Spleen (tissue), 11 donors: ENCODE measurements around the gene MATR3. TPM values are rescaled to one million over a fixed set of nuclear protein-coding genes. Genes with fewer than 3 reads are reported as not detected.

Experiments
- DNase-seq: peaks from one replicate; pipeline ENCODE4 v3.0.0-alpha.2; 2020
- H3K27ac ChIP-seq, 8 donors: fragments of 200-600 bp; sonication (generic) in 7 of 8; 1 replicate in 4 of 8; 2 replicates in 4 of 8; pipeline versions ENCODE4 v1.5.0 to v1.8.0; 2016 to 2021; ENCODE audit warnings: inconsistent platforms in 4 of 8, mild to moderate bottlenecking in 4 of 8, moderate library complexity in 1 of 8
- H3K27me3 ChIP-seq, 7 donors: fragments of 200-600 bp; sonication (generic) in 6 of 7; replicated peaks in 1 of 7; 1 replicate in 4 of 7; 2 replicates in 3 of 7; pipeline versions ENCODE4 v1.5.0 to v1.8.0; 2016 to 2021; ENCODE audit warnings: inconsistent platforms in 3 of 7, mild to moderate bottlenecking in 1 of 7
- H3K36me3 ChIP-seq, 6 donors: fragments of 200-600 bp; sonication (generic) in 5 of 6; 1 replicate in 4 of 6; 2 replicates in 2 of 6; pipeline versions ENCODE4 v1.5.0 to v1.8.0; 2016 to 2021; ENCODE audit warnings: inconsistent platforms in 2 of 6
- H3K4me1 ChIP-seq, 6 donors: fragments of 200-600 bp; sonication (generic) in 5 of 6; 1 replicate in 3 of 6; 2 replicates in 3 of 6; pipeline versions ENCODE4 v1.5.0 to v1.8.0; 2016 to 2021; ENCODE audit warnings: inconsistent platforms in 3 of 6
- H3K4me3 ChIP-seq, 8 donors: fragments of 200-600 bp; sonication (generic) in 7 of 8; 1 replicate in 4 of 8; 2 replicates in 4 of 8; pipeline versions ENCODE4 v1.5.0 to v1.8.0; 2016 to 2021; ENCODE audit warnings: inconsistent platforms in 4 of 8, mild to moderate bottlenecking in 4 of 8, moderate library complexity in 2 of 8
- H3K9me3 ChIP-seq, 8 donors: fragments of 200-600 bp; sonication (generic) in 7 of 8; 1 replicate in 4 of 8; 2 replicates in 4 of 8; pipeline versions ENCODE4 v1.5.0 to v1.8.0; 2016 to 2021; ENCODE audit warnings: inconsistent platforms in 4 of 8
- POLR2A ChIP-seq, 3 donors: fragments of 450-650 bp; IDR thresholded peaks; one replicate each; pipeline ENCODE4 v1.5.1; 2017; ENCODE audit warnings: antibody characterized with exemption in 3 of 3, mild to moderate bottlenecking in 1 of 3
- POLR2AphosphoS5 ChIP-seq, 3 donors: sonication (generic); formaldehyde crosslinking; IDR thresholded peaks; one replicate each; pipeline ENCODE4 v1.5.1; 2017; ENCODE audit warnings: antibody characterized with exemption in 3 of 3
- WGBS, 5 donors: extraction: QIAGEN DNeasy Blood & Tissue Kit in 3 of 5; methylation state at CpG; one replicate each; pipeline versions ENCODE4 v1.1.5 to v1.1.7; 2013 to 2018; 5-methylcytosine and 5-hydroxymethylcytosine counted together
- intact Hi-C: fragments of 100-400 bp; cut with DNase I; formaldehyde crosslinking; loops from one replicate; pipeline ENCODE4 v1.15.0; 2023; ENCODE audit warnings: low total_unique reads
- polyA plus RNA-seq, 3 donors: library from polyadenylated mRNA; stranded (reverse); fragments of 200-250 nt; gene quantifications; one replicate each; pipeline ENCODE4 v1.2.1, GENCODE V29; 2013
- total RNA-seq, 7 donors: library from RNA; depleted of rRNA in 3 of 7; stranded (reverse); fragments of >200 nt in 3 of 7; fragmentation: NEBNext Ultra II Directional in 4 of 7; extraction: Animal tissue kit (Norgen Biotek cat#: 25700) in 4 of 7; gene quantifications; one replicate each; pipeline versions ENCODE4 v1.1.0 to v1.2.1, GENCODE V29; 2016 to 2021
- TF ChIP-seq, protein P1 (sequence below), 11 experiments: fragments of 200-600 bp in 7 of 11; fragments of 450-650 bp in 4 of 11; sonication (generic) in 4 of 11; IDR thresholded peaks in 8 of 11; conservative IDR thresholded peaks in 3 of 11; 1 replicate in 7 of 11; 2 replicates in 4 of 11; pipeline versions ENCODE4 v1.4.0 to v1.8.0; 2016 to 2021; ENCODE audit warnings: antibody characterized with exemption in 11 of 11, inconsistent platforms in 4 of 11, mild to moderate bottlenecking in 1 of 11
- donor health status: healthy with polysubstance abuse.
- donor health status: DM: no; HTN: no; CAD: no; lungs with moderate emphysema.
- donor health status: DM: no; HTN: no; CAD: no.
- donor health status: Bipolar disorder and iron deficiency.
- donor health status: healthy.
- donor health status: DM: no; HTN: no; CAD: no.
- donor health status: DM: yes; HTN: yes; CAD: no.

Gene MATR3
- total and polyA plus RNA-seq, 10 donors: 114 to 251 (median 206) TPM

DNA sequence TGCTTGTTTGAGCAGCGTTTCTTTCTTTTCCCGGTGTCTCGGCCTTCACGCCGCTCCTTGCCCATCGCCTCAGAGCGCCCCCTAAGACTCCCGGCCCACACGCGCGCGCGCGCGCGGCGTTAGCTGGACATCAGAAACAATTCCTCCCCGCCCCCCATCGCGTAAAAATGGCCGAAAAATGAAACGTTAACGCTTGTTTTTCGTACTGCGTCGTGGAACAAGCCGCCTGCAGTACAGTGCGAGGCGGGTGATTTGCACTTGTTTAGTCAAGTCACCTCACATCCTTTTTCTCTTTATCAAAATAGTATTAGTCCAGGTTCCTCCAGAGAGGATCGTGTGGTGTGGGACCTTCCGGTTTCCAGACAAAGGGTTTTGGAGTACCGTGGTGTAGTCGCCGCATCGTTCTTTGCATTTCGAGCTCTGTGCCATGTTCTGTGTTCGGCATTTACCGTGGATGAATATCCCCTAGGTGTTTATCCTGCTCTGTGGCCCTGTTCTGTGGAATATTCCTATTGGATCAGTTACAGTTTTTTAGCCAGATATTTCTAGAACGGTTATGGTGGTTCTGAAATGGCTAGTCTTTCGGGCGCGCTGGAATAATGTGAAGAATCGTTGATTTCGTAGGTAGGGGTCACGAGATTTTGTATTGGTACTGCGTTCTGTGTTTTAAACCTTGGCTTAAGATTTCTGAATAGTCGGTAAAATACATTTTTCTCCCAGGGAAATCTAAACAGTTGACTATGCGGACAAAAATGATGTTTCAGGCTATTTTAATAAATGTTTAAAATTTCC, 1.0 kb downstream of the MATR3 start:
- peak overlapping the region; percentile 99 to 100 (median 100) for H3K27ac ChIP-seq
- TF ChIP-seq POLR2AphosphoS5 (IDR thresholded peaks at IDR 0.05) (peak in 1 of 3 donors; percentile 42), POLR2A (IDR thresholded peaks at IDR 0.05) (no peak)
- TF ChIP-seq, protein P1, sequence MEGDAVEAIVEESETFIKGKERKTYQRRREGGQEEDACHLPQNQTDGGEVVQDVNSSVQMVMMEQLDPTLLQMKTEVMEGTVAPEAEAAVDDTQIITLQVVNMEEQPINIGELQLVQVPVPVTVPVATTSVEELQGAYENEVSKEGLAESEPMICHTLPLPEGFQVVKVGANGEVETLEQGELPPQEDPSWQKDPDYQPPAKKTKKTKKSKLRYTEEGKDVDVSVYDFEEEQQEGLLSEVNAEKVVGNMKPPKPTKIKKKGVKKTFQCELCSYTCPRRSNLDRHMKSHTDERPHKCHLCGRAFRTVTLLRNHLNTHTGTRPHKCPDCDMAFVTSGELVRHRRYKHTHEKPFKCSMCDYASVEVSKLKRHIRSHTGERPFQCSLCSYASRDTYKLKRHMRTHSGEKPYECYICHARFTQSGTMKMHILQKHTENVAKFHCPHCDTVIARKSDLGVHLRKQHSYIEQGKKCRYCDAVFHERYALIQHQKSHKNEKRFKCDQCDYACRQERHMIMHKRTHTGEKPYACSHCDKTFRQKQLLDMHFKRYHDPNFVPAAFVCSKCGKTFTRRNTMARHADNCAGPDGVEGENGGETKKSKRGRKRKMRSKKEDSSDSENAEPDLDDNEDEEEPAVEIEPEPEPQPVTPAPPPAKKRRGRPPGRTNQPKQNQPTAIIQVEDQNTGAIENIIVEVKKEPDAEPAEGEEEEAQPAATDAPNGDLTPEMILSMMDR (IDR thresholded peaks at IDR 0.05 in 8 of 11, conservative IDR thresholded peaks at IDR 0.05 in 3 of 11): no peak
- H3K27me3 ChIP-seq: no peaks in the 10 kb centered on the region
- H3K4me1 ChIP-seq: peaks cover 46 to 58% (median 54%) of the 10 kb centered on the region in 6 donors
- peak overlapping the region; percentile 59 to 86 (median 76) for H3K4me3 ChIP-seq
- intact Hi-C loops: loop anchor here (10.0 kb wide), 1 partner anchor 90 kb away; the partner anchor contains the start of genes MZB1 and SLC23A1
- H3K36me3 ChIP-seq: no peaks in the 10 kb centered on the region
- peak; percentile 88 for DNase-seq
- 0 to 1% (median 0%) methylated on average over 47 to 48 of the region's 48 CpGs for WGBS, 5 donors
- no peaks in the 10 kb centered on the region for H3K9me3 ChIP-seq

DNA sequence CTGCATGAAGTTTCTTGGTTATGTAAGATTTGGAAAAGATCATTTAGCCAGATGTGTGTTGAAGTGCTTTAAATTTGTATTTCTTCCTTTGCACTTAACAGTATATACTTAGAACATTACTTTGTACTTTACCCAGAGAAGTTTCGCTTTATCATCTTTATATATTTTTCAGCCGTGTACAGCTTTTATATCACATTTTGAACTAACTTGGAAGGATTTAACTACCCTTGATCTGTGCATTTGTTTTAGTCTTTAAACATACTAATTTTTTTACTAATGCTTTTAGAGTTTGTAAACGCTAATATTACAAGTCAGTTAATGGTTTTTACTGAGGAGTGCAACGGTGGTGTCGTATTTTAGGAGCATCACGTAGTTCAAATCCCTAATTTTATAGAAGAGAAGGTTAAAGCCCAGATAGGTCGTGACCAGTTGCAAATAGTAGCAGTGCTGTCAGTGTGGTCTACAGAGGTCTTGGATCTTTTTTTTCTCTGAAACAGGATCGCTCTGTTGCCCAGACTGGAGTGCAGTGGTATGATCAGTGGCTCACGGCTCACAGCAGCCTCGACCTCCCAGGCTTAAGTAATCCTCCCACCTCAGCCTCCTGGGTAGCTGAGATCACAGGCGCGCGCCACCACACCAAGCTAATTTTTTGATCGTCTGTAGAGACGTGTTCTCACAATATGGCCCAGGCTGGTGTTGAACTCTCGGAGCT, 2.0 kb downstream of the MATR3 start:
- intact Hi-C loops: loop anchor here (10.0 kb wide), 1 partner anchor 89 kb away; the partner anchor contains the start of genes MZB1 and SLC23A1

DNA sequence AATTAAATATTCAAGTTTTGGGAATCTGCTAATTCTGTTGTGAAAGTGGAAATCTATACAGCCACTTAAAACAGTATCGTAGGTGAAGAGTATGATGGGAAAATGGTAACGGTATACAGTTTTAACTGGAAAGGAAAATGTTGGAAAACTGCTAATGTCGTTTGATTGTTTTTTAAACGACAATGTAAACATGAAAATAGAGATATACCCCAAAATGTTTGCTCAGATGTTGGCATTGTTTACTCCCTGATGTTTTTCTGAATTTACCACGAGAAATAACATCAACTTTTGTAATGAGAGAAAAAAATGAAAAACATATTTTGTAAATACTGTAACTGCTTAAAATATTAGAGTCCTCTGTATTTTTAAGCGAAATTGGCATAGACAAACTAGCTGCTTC, 2.7 kb downstream of the MATR3 start:
- intact Hi-C loops: loop anchor here (10.0 kb wide), 1 partner anchor 89 kb away; the partner anchor contains the start of genes MZB1 and SLC23A1
- TF ChIP-seq POLR2A (IDR thresholded peaks at IDR 0.05) (no peak), POLR2AphosphoS5 (IDR thresholded peaks at IDR 0.05) (no peak)
- TF ChIP-seq, protein P1 (IDR thresholded peaks at IDR 0.05 in 8 of 11, conservative IDR thresholded peaks at IDR 0.05 in 3 of 11): no peak
- no peaks in the 10 kb centered on the region for H3K9me3 ChIP-seq
- peak overlapping the region in 4 of 8 donors; percentile 65 to 85 (median 82) for H3K4me3 ChIP-seq
- DNase-seq: no peak
- 53 to 68% (median 58%) methylated on average over 6 of the region's 6 CpGs for whole genome bisulfite sequencing, 5 donors
- no peaks in the 10 kb centered on the region for H3K27me3 ChIP-seq
- H3K36me3 ChIP-seq: no peaks in the 10 kb centered on the region
- peaks cover 56 to 74% (median 70%) of the 10 kb centered on the region in 6 donors for H3K4me1 ChIP-seq
- peak overlapping the region in 3 of 8 donors; percentile 99 to 100 (median 100) for H3K27ac ChIP-seq

More for the DNA sequence above, 2.0 kb downstream of the MATR3 start:
- peak overlapping the region; percentile 59 to 86 (median 76) for H3K4me3 ChIP-seq
- peak overlapping the region; percentile 99 to 100 (median 100) for H3K27ac ChIP-seq
- H3K4me1 ChIP-seq: peaks cover 55 to 67% (median 63%) of the 10 kb centered on the region in 6 donors
- TF ChIP-seq POLR2AphosphoS5 (IDR thresholded peaks at IDR 0.05) (no peak), POLR2A (IDR thresholded peaks at IDR 0.05) (no peak)
- H3K36me3 ChIP-seq: no peaks in the 10 kb centered on the region
- H3K9me3 ChIP-seq: no peaks in the 10 kb centered on the region
- 25 to 37% (median 33%) methylated on average over 16 of the region's 16 CpGs for WGBS, 5 donors
- H3K27me3 ChIP-seq: no peaks in the 10 kb centered on the region
- DNase-seq: no peak

DNA sequence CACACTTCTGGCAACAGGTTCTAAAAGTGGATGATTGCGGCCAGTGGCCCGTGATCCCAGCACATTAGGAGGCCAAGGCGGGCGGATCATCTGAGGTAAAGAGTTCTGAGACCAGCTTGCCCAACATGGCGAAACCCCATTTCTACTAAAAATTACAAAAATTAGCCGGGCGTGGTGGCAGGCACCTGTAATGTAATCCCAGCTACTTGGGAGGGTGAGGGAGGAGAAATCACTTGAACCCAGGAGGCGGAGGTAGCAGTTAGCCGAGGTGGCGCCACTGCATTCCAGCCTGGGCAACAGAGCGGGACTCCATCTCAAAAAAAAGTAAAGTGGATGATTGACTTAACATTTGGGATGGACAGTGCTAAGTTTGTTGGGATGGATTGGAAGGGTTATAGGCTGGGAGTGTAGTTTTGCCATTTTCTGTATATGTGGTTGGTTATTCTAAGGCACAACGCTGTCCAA, 3.4 kb downstream of the MATR3 start:
- 82 to 87% (median 85%) methylated on average over 12 of the region's 12 CpGs for WGBS, 5 donors
- H3K27me3 ChIP-seq: no peaks in the 10 kb centered on the region
- TF ChIP-seq, protein P1 (IDR thresholded peaks at IDR 0.05 in 8 of 11, conservative IDR thresholded peaks at IDR 0.05 in 3 of 11): no peak
- no peak for TF ChIP-seq POLR2AphosphoS5 (IDR thresholded peaks at IDR 0.05)
- TF ChIP-seq POLR2A (IDR thresholded peaks at IDR 0.05): no peak
- H3K9me3 ChIP-seq: no peaks in the 10 kb centered on the region
- peak; percentile 62 for DNase-seq
- no peak overlapping the region for H3K27ac ChIP-seq
- intact Hi-C loops: loop anchor here (10.0 kb wide), 1 partner anchor 88 kb away; the partner anchor contains the start of genes MZB1 and SLC23A1
- H3K4me3 ChIP-seq: peak overlapping the region in 1 of 8 donors; percentile 17
- H3K36me3 ChIP-seq: no peaks in the 10 kb centered on the region
- peaks cover 58 to 81% (median 77%) of the 10 kb centered on the region in 6 donors for H3K4me1 ChIP-seq
